GM19467 (cell line): ENCODE data around the gene LIPC.

Experiments used
- ATAC-seq: cut with Tn5 transposase; IDR thresholded peaks from one replicate; pipeline ENCODE4 v1.9.1; 2021; ENCODE audit warnings: mild to moderate bottlenecking, moderate library complexity; ENCODE audit not compliant: unreplicated experiment

The LIPC gene

GRCh38 chr15:58512522-58512921 is 80.7 kb downstream of the LIPC start:
- no peak for ATAC-seq

GRCh38 chr15:58513008-58513407 is 81.2 kb downstream of the LIPC start:
- no peak for ATAC-seq

DNA sequence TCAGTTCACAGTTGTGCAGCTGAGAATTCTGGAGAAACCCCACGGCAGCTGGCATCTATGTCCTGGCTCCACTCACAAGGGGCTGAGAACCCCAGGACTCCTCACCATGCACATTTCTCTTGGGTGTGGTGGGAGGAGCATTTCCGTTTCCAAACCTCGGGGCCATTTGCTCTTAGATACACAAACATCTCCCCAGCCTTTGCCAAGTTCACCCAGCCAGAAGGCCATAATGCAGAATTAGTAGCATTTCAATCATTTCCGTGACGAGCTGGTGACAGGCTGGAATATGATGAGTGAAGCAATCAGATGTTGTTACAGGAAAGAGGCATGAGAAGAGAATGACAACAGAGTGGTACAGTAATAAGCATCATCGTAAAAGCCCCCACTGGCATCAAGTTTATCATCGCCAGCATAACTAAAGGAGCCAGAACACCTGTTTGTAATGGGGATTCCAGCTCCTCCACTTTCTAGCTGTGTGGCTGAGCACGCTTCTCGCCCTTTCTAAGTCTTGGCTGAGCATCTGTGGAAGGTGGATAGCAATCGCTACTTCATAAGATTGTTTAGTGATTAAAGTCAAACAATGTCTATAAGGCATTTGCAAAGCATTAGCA is 82.0 kb downstream of the LIPC start:
- ATAC-seq = no peak

DNA sequence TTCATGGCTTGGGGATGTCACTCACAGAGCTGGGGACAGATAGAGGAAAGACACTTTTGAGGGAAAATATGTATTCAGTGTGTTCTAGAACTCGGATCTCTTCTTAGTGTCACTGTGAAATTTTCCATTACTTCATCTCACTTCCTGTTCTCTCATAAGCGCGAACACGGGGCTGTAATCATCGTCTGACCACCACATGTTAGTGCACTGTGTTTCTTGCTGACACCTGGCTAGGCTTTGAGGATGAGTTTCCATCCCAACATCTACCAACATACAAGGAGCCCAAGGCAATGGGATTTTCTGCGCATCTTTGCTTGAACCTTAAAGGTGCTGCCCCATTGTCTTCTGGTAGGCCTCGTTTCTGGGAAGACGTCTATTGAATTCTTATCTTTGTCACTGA is 84.0 kb downstream of the LIPC start:
- no peak for ATAC-seq

DNA sequence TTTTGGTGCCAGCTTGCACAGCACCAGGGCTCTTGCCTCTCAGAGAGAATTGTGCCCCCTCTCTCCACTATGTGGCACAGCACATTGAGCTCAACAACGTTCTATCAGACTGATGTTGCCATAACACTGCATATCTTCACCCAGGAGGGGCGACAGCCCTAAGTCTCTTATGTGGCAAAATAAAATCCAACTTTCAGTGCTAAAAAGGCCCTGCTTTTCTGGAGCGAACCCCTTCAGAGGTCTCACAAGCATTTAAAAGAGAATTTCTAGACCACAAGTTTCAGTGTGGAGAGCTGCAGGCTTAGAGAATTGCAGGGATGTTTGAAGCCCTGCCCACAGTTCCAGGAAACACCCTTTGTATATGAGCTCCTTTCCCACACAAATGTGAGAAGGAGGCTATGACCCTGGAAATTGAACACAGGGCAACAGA is 85.5 kb downstream of the LIPC start:
- ATAC-seq = no peak

- ATAC-seq = no peak
These were observed 86.1 kb downstream of the LIPC start for GRCh38 chr15:58517682-58518525.

GRCh38 chr15:58518626-58519025 is 86.8 kb downstream of the LIPC start:
- ATAC-seq = no peak

GRCh38 chr15:58519516-58519915 is 87.7 kb downstream of the LIPC start:
- no peak for ATAC-seq

- no peak for ATAC-seq
These were observed 88.7 kb downstream of the LIPC start for GRCh38 chr15:58520464-58520863.

GRCh38 chr15:58520936-58521292 is 89.1 kb downstream of the LIPC start:
- no peak for ATAC-seq

- no peak for ATAC-seq
These were observed 89.7 kb downstream of the LIPC start for GRCh38 chr15:58521293-58521991.

GRCh38 chr15:58522391-58522790 is 90.6 kb downstream of the LIPC start:
- ATAC-seq = no peak

GRCh38 chr15:58522865-58523264 is 91.1 kb downstream of the LIPC start:
- ATAC-seq = no peak

DNA sequence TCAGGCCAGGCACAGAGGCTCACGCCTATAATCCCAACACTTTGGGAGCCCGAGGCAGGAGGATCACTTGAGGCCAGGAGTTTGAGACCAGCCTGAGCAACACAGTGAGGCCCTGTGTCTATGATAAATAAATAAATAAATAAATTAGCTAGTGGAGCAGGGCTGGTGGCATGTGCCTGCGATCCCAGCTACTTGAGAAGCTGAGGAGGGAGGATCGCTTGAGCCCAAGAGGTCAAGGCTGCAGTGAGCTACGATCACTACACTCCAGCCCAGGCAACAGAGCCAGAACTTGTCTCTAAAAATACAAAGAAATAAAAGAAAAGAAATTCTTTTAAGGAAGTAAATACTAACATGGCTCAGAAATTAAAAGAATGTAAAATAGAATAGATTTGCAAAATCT is 91.8 kb downstream of the LIPC start:
- ATAC-seq = no peak

- no peak for ATAC-seq
These were observed 92.5 kb downstream of the LIPC start for GRCh38 chr15:58524247-58524646.

DNA sequence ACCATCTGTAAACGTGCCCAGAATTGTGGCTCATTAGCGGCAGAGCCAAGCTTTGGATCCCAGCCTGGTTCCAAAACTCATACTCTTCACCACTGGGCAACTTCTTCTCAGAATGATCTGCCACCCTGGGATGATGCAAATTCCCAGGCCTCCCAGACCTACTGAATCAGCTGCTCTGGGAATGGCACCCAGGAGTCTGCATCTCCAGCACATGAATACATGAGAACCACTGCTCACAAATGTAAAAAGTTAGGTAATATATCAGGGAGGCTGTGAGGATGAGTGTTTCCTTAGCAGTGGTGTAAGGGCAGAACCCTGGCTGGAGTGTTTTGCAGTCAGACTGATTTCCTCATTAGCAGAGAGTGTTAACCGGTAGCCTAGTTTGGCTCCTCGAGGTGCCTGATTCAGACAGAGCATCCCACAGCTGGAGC is 94.2 kb downstream of the LIPC start:
- no peak for ATAC-seq

- no peak for ATAC-seq
These were observed 94.9 kb downstream of the LIPC start for GRCh38 chr15:58526647-58527192.

DNA sequence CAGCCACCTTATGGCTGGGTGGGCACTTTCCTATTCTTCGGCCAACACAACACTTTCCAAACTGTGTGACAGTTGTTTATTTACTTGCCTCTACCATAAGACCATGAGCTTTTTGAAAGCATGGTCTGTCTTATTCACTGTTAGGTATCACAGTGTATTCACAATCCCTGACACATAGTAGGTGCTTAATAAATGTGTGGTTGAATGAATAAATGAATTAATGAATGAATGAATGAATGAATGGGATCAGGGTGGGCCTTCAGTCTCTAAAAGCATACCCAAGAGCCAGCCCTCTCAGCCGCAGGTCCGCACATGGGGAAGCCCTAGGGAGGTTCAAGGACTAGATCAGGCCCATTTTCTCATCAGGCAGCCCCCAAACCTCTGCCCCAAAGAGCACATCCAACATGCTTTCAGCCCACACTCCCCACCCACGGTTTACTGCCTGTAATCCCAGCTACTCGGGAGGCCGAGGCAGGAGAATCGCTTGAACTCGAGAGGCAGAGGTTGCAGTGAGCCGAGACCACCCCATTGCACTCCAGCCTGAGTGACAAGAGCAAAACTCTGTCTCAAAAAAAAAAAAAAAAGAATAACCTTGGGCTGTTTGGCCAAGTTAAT is 95.9 kb downstream of the LIPC start:
- ATAC-seq = no peak

DNA sequence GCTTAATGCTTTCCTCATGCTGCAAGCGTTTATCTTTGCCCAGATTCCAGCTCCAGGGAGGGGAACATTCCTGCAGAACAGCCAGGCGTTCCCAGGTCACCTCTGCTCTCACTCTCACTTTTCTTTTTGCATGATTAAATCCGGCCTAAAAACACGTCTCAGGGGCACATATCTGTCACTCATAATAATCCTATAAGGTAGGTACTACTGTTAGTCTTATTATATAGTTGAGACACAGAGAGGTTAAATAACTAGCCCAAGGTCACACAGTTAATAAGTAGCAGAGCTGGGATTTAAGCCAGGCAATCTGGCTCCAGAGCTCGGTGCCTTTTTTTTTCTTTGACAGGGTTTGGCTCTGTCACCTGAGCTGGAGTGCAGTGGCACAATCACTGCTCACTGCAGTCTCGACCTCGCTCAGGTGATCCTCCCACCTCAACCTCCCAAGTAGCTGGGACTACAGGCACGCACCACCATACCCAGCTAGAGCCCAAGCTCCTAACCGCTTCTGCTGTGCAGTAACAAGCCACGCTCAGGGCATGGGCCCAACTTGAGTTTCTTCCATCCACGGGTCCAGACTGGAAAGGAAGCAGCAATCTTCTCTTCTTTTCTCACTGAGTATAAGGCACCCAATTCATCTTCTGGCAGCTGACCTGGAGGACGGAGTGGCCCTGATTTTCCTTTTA is 96.5 kb downstream of the LIPC start:
- no peak for ATAC-seq

- no peak for ATAC-seq
These were observed 97.2 kb downstream of the LIPC start for GRCh38 chr15:58529041-58529440.
